ENCODE measurements around the gene KNL1. TPM values are rescaled to one million over a fixed set of nuclear protein-coding genes. Genes with fewer than 3 reads are reported as not detected.
A peak's percentile ranks its signal among the peaks of the same experiment; 100 is the strongest.
"Not testable (repeated sequence)": the region's sequence is repeated elsewhere in the genome, so short reads cannot be mapped to it uniquely, and the experiment has no call there.

The KNL1 gene
- 33.6 and 40.1 TPM in 2 replicates for total RNA-seq (2014; rRNA removed; shearing (Covaris generic))

- DNase-seq (ENCODE audit: low spot score), result peak; percentile 92
These were observed at the start of gene KNL1 for GRCh38 chr15:40593588-40594428. Gene KNL1, plus strand, starts transcription at chr15:40594249. Its CDS starts 8,683 bp downstream, at chr15:40602932.

GRCh38 chr15:40545457-40545856, 48.6 kb upstream of the KNL1 start:
- no peak for DNase-seq (ENCODE audit: low spot score)

- DNase-seq (ENCODE audit: low spot score), result no peak
These were observed 45.4 kb upstream of the KNL1 start for GRCh38 chr15:40548610-40549009.

- no peak for DNase-seq (ENCODE audit: low spot score)
These were observed 44.2 kb upstream of the KNL1 start for GRCh38 chr15:40549894-40550293.

GRCh38 chr15:40550341-40551037, 43.6 kb upstream of the KNL1 start:
- DNase-seq (ENCODE audit: low spot score), result no peak

- no peak for DNase-seq (ENCODE audit: low spot score)
These were observed 39.9 kb upstream of the KNL1 start for GRCh38 chr15:40554161-40554525.

GRCh38 chr15:40555876-40556275, 38.2 kb upstream of the KNL1 start:
- DNase-seq (ENCODE audit: low spot score), result no peak

GRCh38 chr15:40558952-40559742, 34.9 kb upstream of the KNL1 start:
- DNase-seq (ENCODE audit: low spot score), result no peak

GRCh38 chr15:40562691-40563090, 31.4 kb upstream of the KNL1 start:
- no peak for DNase-seq (ENCODE audit: low spot score)

- no peak for DNase-seq (ENCODE audit: low spot score)
These were observed 30.6 kb upstream of the KNL1 start for GRCh38 chr15:40563426-40563825.

GRCh38 chr15:40564591-40565332, 29.3 kb upstream of the KNL1 start, which contains the start of gene CCDC32:
Gene CCDC32, minus strand, starts transcription at chr15:40565042. Its CDS starts 2,027 bp downstream, at chr15:40563015.
- DNase-seq (ENCODE audit: low spot score), result peak; percentile 97

- DNase-seq (ENCODE audit: low spot score), result no peak
These were observed 28.5 kb upstream of the KNL1 start for GRCh38 chr15:40565333-40566238.

- peak; percentile 14 for DNase-seq (ENCODE audit: low spot score)
These were observed 26.9 kb upstream of the KNL1 start for GRCh38 chr15:40567111-40567510.

- DNase-seq (ENCODE audit: low spot score), result peak; percentile 83
These were observed 24.7 kb upstream of the KNL1 start, which contains the start of gene RPUSD2 for GRCh38 chr15:40569129-40569953. Gene RPUSD2, plus strand, starts transcription at chr15:40569299. Its CDS starts 39 bp downstream, at chr15:40569338.

GRCh38 chr15:40575113-40575512, 18.9 kb upstream of the KNL1 start:
- DNase-seq (ENCODE audit: low spot score), result no peak

- not testable (repeated sequence) for DNase-seq (ENCODE audit: low spot score)
These were observed 17.1 kb upstream of the KNL1 start for GRCh38 chr15:40576914-40577313.

GRCh38 chr15:40578892-40579291, 15.2 kb upstream of the KNL1 start:
- DNase-seq (ENCODE audit: low spot score), result no peak

- not testable (repeated sequence) for DNase-seq (ENCODE audit: low spot score)
These were observed 12.3 kb upstream of the KNL1 start for GRCh38 chr15:40581796-40582195.

- DNase-seq (ENCODE audit: low spot score), result peak; percentile 93
These were observed 11.3 kb upstream of the KNL1 start for GRCh38 chr15:40582726-40583246.

All from A172 (cell line).